Body of pancreas (tissue), 4 donors: Measurements from ENCODE around the gene CYFIP1.

Experiments
- CTCF ChIP-seq, 7 experiments: fragments of 450-650 bp in 4 of 7; fragments of 200-600 bp in 3 of 7; sonication (generic) in 3 of 7; IDR thresholded peaks; one replicate each; pipeline ENCODE4 v1.5.1; 2016 to 2019; ENCODE audit warnings: antibody characterized with exemption in 7 of 7
- POLR2A ChIP-seq, 3 donors: fragments of 450-650 bp; IDR thresholded peaks; one replicate each; pipeline ENCODE4 v1.6.1; 2016; ENCODE audit warnings: antibody characterized with exemption in 3 of 3, mild to moderate bottlenecking in 2 of 3

GRCh38 chr15:22963641-22964040, 16.5 kb downstream of the CYFIP1 start:
- TF ChIP-seq CTCF (IDR thresholded peaks at IDR 0.05): no peak
- no peak for TF ChIP-seq POLR2A (IDR thresholded peaks at IDR 0.05)
